Adrenal gland (tissue), 12 donors: ENCODE data around the gene PRPF6. TPM values are rescaled to one million over a fixed set of nuclear protein-coding genes. Genes with fewer than 3 reads are reported as not detected.

ENCODE experiments used
- DNase-seq, 7 donors: peaks; one replicate each; pipeline ENCODE4 v3.0.0-alpha.2; 2019 to 2020
- H3K27ac ChIP-seq, 5 donors: fragments of 200-600 bp; sonication (generic) in 4 of 5; 1 replicate in 3 of 5; 2 replicates in 2 of 5; pipeline versions ENCODE4 v1.5.1 to v1.8.0; 2016 to 2020; ENCODE audit warnings: mild to moderate bottlenecking in 1 of 5
- H3K27me3 ChIP-seq: fragments of 200-600 bp; 2 replicates; pipeline ENCODE4 v1.8.0; 2021
- H3K36me3 ChIP-seq, 2 donors: fragments of 200-600 bp; replicated peaks in 1 of 2; 1 replicate in 1 of 2; 2 replicates in 1 of 2; pipeline versions ENCODE4 v1.5.1 to v1.8.0; 2018 to 2022
- H3K4me1 ChIP-seq, 2 donors: fragments of 200-600 bp; replicated peaks in 1 of 2; 1 replicate in 1 of 2; 2 replicates in 1 of 2; pipeline versions ENCODE4 v1.5.1 to v1.8.0; 2018 to 2021
- H3K4me3 ChIP-seq, 4 donors: fragments of 200-600 bp; sonication (generic) in 3 of 4; one replicate each; pipeline ENCODE4 v1.5.1; 2016 to 2018
- H3K9me3 ChIP-seq, 3 donors: fragments of 200-600 bp; sonication (generic) in 1 of 3; replicated peaks in 1 of 3; 1 replicate in 2 of 3; 2 replicates in 1 of 3; pipeline versions ENCODE4 v1.5.1 to v1.8.0; 2016 to 2021
- POLR2A ChIP-seq, 2 donors: fragments of 450-650 bp; IDR thresholded peaks; one replicate each; pipeline ENCODE4 v1.6.1; 2017; ENCODE audit warnings: antibody characterized with exemption in 2 of 2, mild to moderate bottlenecking in 2 of 2, moderate library complexity in 1 of 2
- WGBS, 4 donors: extraction: QIAGEN DNeasy Blood & Tissue Kit in 2 of 4; methylation state at CpG; one replicate each; pipeline versions ENCODE4 v1.1.5 to v1.1.7; 2013 to 2017; 5-methylcytosine and 5-hydroxymethylcytosine counted together
- intact Hi-C, 2 donors: fragments of 100-400 bp; cut with DNase I; formaldehyde crosslinking; loops; one replicate each; pipeline versions ENCODE4 v1.14.1 to v1.15.0; 2022 to 2023
- polyA plus RNA-seq, 3 donors: library from polyadenylated mRNA; stranded (reverse); fragments of 200-250 nt in 2 of 3; fragments of 350-450 nt in 1 of 3; fragmentation: Illumina TruSeq in 1 of 3; extraction: RNeasy Lipid Tissue Mini Kit (QIAGEN cat#74804) in 1 of 3; gene quantifications; one replicate each; pipeline ENCODE4 v1.2.3, GENCODE V29; 2013 to 2014
- total RNA-seq, 9 donors: library from RNA; depleted of rRNA in 4 of 9; stranded (reverse); fragments of >200 nt in 4 of 9; fragments of 120-200 nt in 1 of 9; fragmentation: NEBNext Ultra II Directional in 1 of 9; extraction: Animal tissue kit (Norgen Biotek cat#: 25700) in 1 of 9; gene quantifications; one replicate each; pipeline versions ENCODE4 v1.1.0 to v1.2.4, GENCODE V29; 2013 to 2023
- TF ChIP-seq, protein P1 (sequence below), 6 experiments: fragments of 450-650 bp in 4 of 6; fragments of 200-600 bp in 2 of 6; sonication (generic) in 1 of 6; IDR thresholded peaks; 1 replicate in 5 of 6; 2 replicates in 1 of 6; pipeline versions ENCODE4 v1.5.1 to v1.8.0; 2016 to 2021; ENCODE audit warnings: antibody characterized with exemption in 6 of 6, mild to moderate bottlenecking in 2 of 6, moderate library complexity in 1 of 6
- donor health status: healthy with polysubstance abuse.
- donor health status: Bipolar disorder and iron deficiency.
- donor health status: DM: yes; HTN: yes; CAD: no.
- donor health status: DM: no; HTN: no; CAD: no.
- donor health status: DM: no; HTN: no; CAD: no.
- donor health status: DM: yes; HTN: yes; CAD: no.

PRPF6 gene
- total and polyA plus RNA-seq, 12 donors, result 48.3 to 73.9 (median 55.3) TPM

DNA sequence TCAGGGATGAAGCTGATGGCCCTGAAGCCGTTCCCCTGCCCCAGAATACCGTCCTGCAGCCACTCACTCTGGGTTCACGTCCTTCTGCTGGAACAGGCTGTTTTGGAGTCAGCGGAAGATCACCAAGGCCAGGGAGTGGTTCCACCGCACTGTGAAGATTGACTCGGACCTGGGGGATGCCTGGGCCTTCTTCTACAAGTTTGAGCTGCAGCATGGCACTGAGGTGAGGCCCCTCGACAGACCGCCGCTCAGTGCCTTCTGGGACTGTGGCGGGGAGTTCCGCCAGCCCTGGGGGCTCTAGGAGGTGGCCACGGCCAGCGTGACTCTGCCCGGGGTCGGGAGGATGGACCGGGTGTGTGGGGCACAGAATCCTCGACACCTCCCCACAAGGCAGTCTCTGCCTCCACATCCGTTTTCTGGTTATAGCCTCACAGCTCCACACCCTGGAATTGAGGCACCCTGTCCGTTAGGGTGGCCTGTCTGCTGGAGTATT, 50.9 kb downstream of the PRPF6 start:
- no peak for DNase-seq
- no peak for TF ChIP-seq POLR2A (IDR thresholded peaks at IDR 0.05)
- TF ChIP-seq, protein P1, sequence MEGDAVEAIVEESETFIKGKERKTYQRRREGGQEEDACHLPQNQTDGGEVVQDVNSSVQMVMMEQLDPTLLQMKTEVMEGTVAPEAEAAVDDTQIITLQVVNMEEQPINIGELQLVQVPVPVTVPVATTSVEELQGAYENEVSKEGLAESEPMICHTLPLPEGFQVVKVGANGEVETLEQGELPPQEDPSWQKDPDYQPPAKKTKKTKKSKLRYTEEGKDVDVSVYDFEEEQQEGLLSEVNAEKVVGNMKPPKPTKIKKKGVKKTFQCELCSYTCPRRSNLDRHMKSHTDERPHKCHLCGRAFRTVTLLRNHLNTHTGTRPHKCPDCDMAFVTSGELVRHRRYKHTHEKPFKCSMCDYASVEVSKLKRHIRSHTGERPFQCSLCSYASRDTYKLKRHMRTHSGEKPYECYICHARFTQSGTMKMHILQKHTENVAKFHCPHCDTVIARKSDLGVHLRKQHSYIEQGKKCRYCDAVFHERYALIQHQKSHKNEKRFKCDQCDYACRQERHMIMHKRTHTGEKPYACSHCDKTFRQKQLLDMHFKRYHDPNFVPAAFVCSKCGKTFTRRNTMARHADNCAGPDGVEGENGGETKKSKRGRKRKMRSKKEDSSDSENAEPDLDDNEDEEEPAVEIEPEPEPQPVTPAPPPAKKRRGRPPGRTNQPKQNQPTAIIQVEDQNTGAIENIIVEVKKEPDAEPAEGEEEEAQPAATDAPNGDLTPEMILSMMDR (IDR thresholded peaks at IDR 0.05), result no peak
- Histone ChIP-seq H3K36me3 (peaks cover 0 to 63% of the 10 kb centered on the region in 2 donors), H3K27me3 (no peaks in the 10 kb centered on the region), H3K4me1 (no peaks in the 10 kb centered on the region), H3K27ac (no peak overlapping the region), H3K9me3 (no peaks in the 10 kb centered on the region), H3K4me3 (no peak overlapping the region)
- intact Hi-C loops, result loop anchor here in 1 of 2 donors (10.0 kb wide), 1 partner anchor 83 kb away; no protein-coding TSS in a partner anchor
- WGBS, 4 donors, result 81 to 92% (median 92%) methylated on average over 8 to 19 of the region's 19 CpGs

DNA sequence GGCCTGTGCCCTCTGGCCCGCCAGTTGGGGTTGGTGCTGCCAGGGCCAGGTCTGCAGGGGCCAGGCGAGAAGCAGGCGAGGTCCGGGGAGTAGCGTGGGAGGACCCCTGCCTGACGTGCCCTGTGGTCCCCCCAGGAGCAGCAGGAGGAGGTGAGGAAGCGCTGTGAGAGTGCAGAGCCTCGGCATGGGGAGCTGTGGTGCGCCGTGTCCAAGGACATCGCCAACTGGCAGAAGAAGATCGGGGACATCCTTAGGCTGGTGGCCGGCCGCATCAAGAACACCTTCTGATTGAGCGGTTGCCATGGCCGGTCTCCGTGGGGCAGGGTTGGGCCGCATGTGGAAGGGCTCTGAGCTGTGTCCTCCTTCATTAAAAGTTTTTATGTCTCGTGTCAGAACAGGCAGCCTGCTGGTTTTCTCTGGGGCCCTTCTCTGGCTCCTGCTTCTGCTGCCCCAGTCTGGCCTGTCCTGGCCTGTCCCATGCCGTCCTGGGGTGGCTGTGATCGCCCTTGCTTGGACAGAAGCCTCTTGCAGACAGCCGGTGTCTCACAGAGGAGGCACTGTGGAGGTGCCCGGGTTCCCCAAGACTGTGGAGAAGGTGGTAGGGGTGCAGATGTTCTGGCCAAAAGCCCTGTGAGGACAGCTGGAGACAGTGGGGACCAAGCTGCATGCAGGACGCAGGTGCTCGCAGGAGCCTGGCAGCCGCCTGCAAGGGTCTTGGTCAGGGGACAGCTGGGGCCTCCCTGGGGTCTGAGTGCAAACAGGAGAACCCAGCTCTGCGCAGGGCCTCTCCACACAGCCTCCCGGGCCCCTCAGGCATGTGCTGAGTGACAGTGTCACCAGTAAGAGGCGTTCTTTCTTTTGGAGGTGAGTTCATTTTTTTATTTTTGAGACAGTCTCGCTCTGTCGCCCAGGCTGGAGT, 52.0 kb downstream of the PRPF6 start:
- peaks cover 0 to 52% of the 10 kb centered on the region in 2 donors for H3K36me3 ChIP-seq
- no peak for DNase-seq
- no peak overlapping the region for H3K27ac ChIP-seq
- H3K9me3 ChIP-seq, result no peaks in the 10 kb centered on the region
- H3K4me3 ChIP-seq, result no peak overlapping the region
- intact Hi-C loops, result loop anchor here in 1 of 2 donors (10.0 kb wide), 1 partner anchor 82 kb away; no protein-coding TSS in a partner anchor
- TF ChIP-seq, protein P1 (IDR thresholded peaks at IDR 0.05), result no peak
- H3K4me1 ChIP-seq, result no peaks in the 10 kb centered on the region
- no peaks in the 10 kb centered on the region for H3K27me3 ChIP-seq
- 84 to 93% (median 91%) methylated on average over 25 to 31 of the region's 31 CpGs for WGBS, 4 donors

DNA sequence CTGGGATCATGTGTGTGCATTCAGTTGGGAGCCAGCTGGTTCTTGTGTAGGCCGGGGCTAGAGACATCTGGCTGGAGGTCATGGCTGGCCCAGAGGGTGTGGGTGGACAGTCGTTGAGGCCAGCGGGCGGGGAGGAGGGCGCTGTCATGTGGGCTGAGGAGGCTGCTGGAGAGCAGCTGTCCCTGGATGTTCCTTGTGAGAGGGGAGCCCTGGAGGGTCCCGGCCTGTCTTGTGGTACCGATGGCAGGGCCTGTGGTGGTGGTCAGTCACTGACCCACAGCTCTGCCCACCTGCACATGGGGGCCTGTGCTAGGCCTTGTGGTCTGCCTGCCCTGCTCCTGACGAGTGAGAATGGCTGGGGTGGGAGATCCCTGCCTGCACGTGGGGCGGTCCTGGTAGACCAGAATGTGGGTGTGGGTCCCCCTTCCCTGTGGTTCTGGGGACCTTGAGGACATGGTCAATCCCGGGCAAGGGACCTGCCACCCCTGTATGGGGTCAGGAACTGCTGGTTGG, 53.1 kb downstream of the PRPF6 start:
- Histone ChIP-seq H3K27me3 (no peaks in the 10 kb centered on the region), H3K9me3 (no peaks in the 10 kb centered on the region), H3K4me1 (peaks cover 8 to 9% of the 10 kb centered on the region in 2 donors), H3K36me3 (peaks cover 0 to 42% of the 10 kb centered on the region in 2 donors), H3K27ac (no peak overlapping the region), H3K4me3 (no peak overlapping the region)
- TF ChIP-seq POLR2A (IDR thresholded peaks at IDR 0.05), result no peak
- TF ChIP-seq, protein P1 (IDR thresholded peaks at IDR 0.05), result no peak
- 77 to 82% (median 81%) methylated on average over 5 to 11 of the region's 11 CpGs for WGBS, 4 donors
- intact Hi-C loops, result loop anchor here in 1 of 2 donors (10.0 kb wide), 1 partner anchor 81 kb away; no protein-coding TSS in a partner anchor
- DNase-seq, result no peak
